ENCODE measurements around the gene ERVK3-1.

The ERVK3-1 gene

GRCh38 chr19:58315580-58315979, 10.4 kb downstream of the ERVK3-1 start:
- H3K9me3 ChIP-seq (ENCODE audit: insufficient read depth, low read length) = no peaks in the 10 kb centered on the region
- no peak overlapping the region for H3K4me2 ChIP-seq (ENCODE audit: low read depth, low read length, poor library complexity, severe bottlenecking)
- no peaks in the 10 kb centered on the region; the same call in 1 of the 2 replicates for H4K20me1 ChIP-seq (ENCODE audit: low read depth, low read length)
- no peak overlapping the region for H3K4me3 ChIP-seq (ENCODE audit: insufficient read depth, low read length, poor library complexity, severe bottlenecking)
- TF ChIP-seq, protein P1, sequence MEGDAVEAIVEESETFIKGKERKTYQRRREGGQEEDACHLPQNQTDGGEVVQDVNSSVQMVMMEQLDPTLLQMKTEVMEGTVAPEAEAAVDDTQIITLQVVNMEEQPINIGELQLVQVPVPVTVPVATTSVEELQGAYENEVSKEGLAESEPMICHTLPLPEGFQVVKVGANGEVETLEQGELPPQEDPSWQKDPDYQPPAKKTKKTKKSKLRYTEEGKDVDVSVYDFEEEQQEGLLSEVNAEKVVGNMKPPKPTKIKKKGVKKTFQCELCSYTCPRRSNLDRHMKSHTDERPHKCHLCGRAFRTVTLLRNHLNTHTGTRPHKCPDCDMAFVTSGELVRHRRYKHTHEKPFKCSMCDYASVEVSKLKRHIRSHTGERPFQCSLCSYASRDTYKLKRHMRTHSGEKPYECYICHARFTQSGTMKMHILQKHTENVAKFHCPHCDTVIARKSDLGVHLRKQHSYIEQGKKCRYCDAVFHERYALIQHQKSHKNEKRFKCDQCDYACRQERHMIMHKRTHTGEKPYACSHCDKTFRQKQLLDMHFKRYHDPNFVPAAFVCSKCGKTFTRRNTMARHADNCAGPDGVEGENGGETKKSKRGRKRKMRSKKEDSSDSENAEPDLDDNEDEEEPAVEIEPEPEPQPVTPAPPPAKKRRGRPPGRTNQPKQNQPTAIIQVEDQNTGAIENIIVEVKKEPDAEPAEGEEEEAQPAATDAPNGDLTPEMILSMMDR (IDR thresholded peaks at IDR 0.05; ENCODE audit: insufficient read depth, low read length, poor library complexity, severe bottlenecking) = no peak
- no peak for TF ChIP-seq EZH2phosphoT487 (conservative IDR thresholded peaks at IDR 0.05; ENCODE audit: low read length)
- no peak overlapping the region for H2AFZ ChIP-seq (ENCODE audit: low read depth, low read length, severe bottlenecking)
- no peak overlapping the region for H3K9ac ChIP-seq (ENCODE audit: low read length)
- no peaks in the 10 kb centered on the region for H3K27me3 ChIP-seq (ENCODE audit: low read length)
- no peak overlapping the region for H3K27ac ChIP-seq (ENCODE audit: low read depth, low read length)
- H3F3A ChIP-seq (ENCODE audit: insufficient read depth) = 0 out of 2 replicates have a peak, but pooled peaks cover 4% of the 10 kb centered on the region
- no peaks in the 10 kb centered on the region for H3K9me2 ChIP-seq (replicated peaks; ENCODE audit: insufficient read depth, low read length)
- peaks cover 18% of the 10 kb centered on the region for H3K36me3 ChIP-seq (ENCODE audit: low read length)
- H3K79me2 ChIP-seq (ENCODE audit: insufficient read depth, low read length) = 0 out of 2 replicates have a peak, but pooled peaks cover 10% of the 10 kb centered on the region

DNA sequence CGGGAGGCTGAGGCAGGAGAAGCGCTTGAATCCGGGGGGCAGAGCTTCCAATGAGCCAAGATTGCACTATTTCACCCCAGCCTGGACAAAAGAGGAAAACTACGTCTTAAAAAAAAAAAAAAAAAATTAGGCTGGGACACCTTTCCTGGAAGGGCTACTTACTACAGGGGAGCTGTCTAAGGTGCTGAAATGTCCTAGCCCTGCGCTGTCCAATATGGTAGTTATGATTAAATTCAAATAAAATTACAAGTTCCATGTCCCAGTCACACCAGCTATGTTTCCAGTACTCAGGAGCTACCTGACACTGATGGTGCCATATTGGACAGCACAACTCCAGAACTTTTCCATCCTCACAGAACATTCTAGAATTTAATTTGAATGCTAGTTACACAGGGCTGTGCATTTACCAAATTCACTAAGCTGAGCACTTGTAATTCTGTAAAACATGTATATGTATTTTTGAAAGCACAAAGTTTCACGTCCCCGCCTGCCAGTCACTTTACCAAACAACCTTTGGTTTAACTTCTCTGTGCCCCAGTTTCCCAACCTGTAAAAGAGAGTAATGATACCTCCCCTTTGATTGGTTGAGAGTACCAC, 12.4 kb downstream of the ERVK3-1 start:
- Histone ChIP-seq H3K27me3 (ENCODE audit: low read length) (no peaks in the 10 kb centered on the region), H2AFZ (ENCODE audit: low read depth, low read length, severe bottlenecking) (no peak overlapping the region), H3K9me2 (replicated peaks; ENCODE audit: insufficient read depth, low read length) (no peaks in the 10 kb centered on the region), H3F3A (ENCODE audit: insufficient read depth) (0 out of 2 replicates have a peak, but pooled peaks cover 4% of the 10 kb centered on the region), H3K79me2 (ENCODE audit: insufficient read depth, low read length) (no peaks in the 10 kb centered on the region), H3K27ac (ENCODE audit: low read depth, low read length) (no peak overlapping the region), H3K36me3 (ENCODE audit: low read length) (peaks cover 8% of the 10 kb centered on the region), H3K4me2 (ENCODE audit: low read depth, low read length, poor library complexity, severe bottlenecking) (no peak overlapping the region), H3K9ac (ENCODE audit: low read length) (no peak overlapping the region), H3K9me3 (ENCODE audit: insufficient read depth, low read length) (no peaks in the 10 kb centered on the region), H4K20me1 (ENCODE audit: low read depth, low read length) (no peaks in the 10 kb centered on the region), H3K4me3 (ENCODE audit: insufficient read depth, low read length, poor library complexity, severe bottlenecking) (no peak overlapping the region)
- TF ChIP-seq, protein P1 (IDR thresholded peaks at IDR 0.05; ENCODE audit: insufficient read depth, low read length, poor library complexity, severe bottlenecking) = no peak
- no peak for TF ChIP-seq EZH2phosphoT487 (conservative IDR thresholded peaks at IDR 0.05; ENCODE audit: low read length)

- H3K27me3 ChIP-seq (ENCODE audit: low read length) = no peaks in the 10 kb centered on the region
- no peak overlapping the region for H3K9ac ChIP-seq (ENCODE audit: low read length)
- H3K79me2 ChIP-seq (ENCODE audit: insufficient read depth, low read length) = no peaks in the 10 kb centered on the region
- TF ChIP-seq, protein P1 (IDR thresholded peaks at IDR 0.05; ENCODE audit: insufficient read depth, low read length, poor library complexity, severe bottlenecking) = no peak
- no peak for TF ChIP-seq EZH2phosphoT487 (conservative IDR thresholded peaks at IDR 0.05; ENCODE audit: low read length)
- no peaks in the 10 kb centered on the region for H4K20me1 ChIP-seq (ENCODE audit: low read depth, low read length)
- no peaks in the 10 kb centered on the region for H3K9me3 ChIP-seq (ENCODE audit: insufficient read depth, low read length)
- peaks cover 6% of the 10 kb centered on the region for H3K36me3 ChIP-seq (ENCODE audit: low read length)
- no peak overlapping the region for H3K27ac ChIP-seq (ENCODE audit: low read depth, low read length)
- H3K4me3 ChIP-seq (ENCODE audit: insufficient read depth, low read length, poor library complexity, severe bottlenecking) = no peak overlapping the region
- no peak overlapping the region for H3K4me2 ChIP-seq (ENCODE audit: low read depth, low read length, poor library complexity, severe bottlenecking)
- 0 out of 2 replicates have a peak, but pooled peaks cover 4% of the 10 kb centered on the region for H3F3A ChIP-seq (ENCODE audit: insufficient read depth)
- H3K9me2 ChIP-seq (replicated peaks; ENCODE audit: insufficient read depth, low read length) = no peaks in the 10 kb centered on the region
- H2AFZ ChIP-seq (ENCODE audit: low read depth, low read length, severe bottlenecking) = no peak overlapping the region
These were observed 13.1 kb downstream of the ERVK3-1 start for GRCh38 chr19:58318297-58318696.

All from SU-DHL-6 (cell line).